GM21526 (cell line): ENCODE measurements around the gene FRMD4A.

Experiments
- ATAC-seq: cut with Tn5 transposase; IDR thresholded peaks from one replicate; pipeline ENCODE4 v1.9.1; 2021; ENCODE audit warnings: moderate library complexity; ENCODE audit not compliant: unreplicated experiment, low FRiP score

Gene FRMD4A

GRCh38 chr10:14195433-14195832, 135.3 kb downstream of the FRMD4A start:
- no peak for ATAC-seq

DNA sequence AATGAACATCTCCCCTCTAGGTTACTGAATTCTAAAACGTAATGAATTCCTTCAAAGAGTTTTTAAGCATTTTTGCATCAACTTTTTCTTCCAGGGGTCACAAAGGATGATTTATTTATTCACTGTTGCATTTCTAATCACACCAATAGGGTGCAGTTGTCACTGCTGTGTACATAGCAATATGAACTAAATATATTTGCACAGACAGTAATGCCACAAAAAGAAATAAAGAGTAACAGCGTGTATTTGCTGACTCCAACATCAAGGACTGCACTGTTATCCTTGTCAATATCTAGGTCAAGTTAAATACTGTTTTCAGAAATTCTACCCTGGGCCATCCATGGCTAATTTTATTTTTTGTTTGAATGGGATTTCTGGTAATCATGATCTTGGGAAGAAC, 138.0 kb downstream of the FRMD4A start:
- ATAC-seq = no peak

DNA sequence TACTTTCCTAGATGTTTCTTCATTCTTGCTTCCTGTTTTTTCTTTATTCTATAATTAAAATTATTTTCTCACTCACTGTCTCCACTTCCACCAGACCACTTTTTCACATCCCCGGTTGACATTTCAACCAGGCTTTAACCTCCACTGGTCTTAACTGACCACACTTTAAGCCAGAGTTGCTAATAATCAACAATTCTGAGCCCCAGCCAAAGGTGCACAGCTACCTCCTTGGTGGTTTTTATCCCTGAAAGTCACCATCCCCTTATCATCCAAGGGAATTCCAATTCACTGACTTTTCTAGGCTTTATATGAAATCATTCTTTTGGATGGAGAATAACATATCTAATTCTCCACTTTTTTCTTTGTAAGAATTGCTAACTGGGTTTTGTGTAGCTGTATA, 138.9 kb downstream of the FRMD4A start:
- ATAC-seq = no peak

DNA sequence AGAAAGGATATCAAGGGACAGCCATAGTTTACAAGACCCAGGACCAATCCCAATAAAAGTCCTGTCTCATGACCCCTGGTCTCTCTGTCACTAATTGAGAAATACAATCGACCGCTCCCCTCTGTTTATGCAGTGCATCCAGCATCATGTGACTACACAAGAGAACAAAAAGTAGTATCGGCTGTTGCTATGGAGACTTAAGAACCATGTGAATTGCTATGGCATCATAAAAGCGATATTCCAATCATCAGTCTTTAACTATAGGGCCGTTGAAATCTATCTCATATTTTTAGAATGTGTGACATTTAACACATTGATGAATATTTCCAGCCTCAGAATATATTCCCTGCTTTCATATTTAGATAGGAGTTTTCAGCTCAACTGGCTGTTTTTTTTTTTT, 139.3 kb downstream of the FRMD4A start:
- no peak for ATAC-seq

DNA sequence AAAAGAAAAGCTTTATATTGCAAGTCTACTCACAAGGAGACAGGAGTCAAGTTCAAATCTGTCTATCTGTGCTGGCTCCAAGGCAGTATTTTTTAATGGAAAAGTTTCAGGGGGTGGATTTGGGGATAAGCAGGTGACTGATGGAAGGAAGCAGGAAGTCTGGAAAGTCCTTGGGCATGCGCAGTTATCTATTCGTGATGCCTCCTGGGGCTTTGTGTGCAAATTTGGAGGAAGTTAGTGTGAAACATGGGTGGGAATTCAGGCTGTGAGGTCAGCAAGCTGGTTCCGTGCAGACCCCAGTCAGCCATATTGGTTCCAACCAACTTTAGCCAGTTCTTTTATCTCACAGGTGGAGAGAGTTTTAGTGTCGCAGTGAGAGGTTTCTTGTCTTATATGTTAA, 140.0 kb downstream of the FRMD4A start:
- no peak for ATAC-seq

DNA sequence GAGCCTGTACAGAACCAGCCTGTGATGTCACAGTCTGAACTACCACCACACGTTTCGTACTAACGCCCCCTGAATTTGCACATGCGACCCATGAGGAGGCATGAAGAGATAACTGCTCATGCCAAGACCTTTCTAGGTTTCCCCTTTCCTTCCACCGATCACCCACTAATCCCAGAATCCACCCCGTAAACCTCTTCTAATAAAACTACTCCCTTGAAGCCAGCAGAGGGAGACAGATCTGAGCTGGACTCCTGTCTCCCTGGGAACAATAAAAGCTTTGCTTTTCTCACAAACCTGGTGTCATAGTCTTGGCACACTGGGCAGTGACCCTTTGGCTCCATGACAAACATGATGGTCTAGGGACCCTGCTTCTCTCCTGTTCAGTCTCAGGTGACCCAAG, 144.5 kb downstream of the FRMD4A start:
- ATAC-seq = no peak

- ATAC-seq = peak; percentile 78
Measured at GRCh38 chr10:14185316-14186045, 145.2 kb downstream of the FRMD4A start.

DNA sequence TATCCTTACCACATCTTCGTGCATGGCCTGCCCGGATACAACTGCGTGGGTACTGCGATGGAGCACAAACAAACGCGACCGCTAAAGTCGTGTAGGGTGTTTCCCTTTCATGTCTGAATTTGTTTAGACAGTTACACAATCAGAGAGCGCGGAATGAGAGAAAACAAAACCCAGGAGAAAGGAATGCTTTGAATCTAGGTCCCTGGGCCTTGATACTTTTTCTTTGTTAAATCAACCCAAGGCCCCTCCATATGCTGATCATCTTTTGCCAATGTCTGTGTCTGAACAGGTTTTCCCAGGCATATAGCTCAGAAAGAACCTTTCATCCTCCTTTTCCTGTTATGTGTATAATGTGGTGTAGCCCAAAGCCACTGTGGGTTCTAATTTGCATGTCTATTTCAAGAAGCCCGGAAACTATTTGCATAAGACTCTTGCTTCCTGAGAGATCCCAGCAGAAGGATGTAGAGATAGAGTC, 145.8 kb downstream of the FRMD4A start:
- ATAC-seq = peak; percentile 76

- no peak for ATAC-seq
Measured at GRCh38 chr10:14182781-14183180, 147.9 kb downstream of the FRMD4A start.

- ATAC-seq = no peak
Measured at GRCh38 chr10:14181567-14181936, 149.2 kb downstream of the FRMD4A start.

DNA sequence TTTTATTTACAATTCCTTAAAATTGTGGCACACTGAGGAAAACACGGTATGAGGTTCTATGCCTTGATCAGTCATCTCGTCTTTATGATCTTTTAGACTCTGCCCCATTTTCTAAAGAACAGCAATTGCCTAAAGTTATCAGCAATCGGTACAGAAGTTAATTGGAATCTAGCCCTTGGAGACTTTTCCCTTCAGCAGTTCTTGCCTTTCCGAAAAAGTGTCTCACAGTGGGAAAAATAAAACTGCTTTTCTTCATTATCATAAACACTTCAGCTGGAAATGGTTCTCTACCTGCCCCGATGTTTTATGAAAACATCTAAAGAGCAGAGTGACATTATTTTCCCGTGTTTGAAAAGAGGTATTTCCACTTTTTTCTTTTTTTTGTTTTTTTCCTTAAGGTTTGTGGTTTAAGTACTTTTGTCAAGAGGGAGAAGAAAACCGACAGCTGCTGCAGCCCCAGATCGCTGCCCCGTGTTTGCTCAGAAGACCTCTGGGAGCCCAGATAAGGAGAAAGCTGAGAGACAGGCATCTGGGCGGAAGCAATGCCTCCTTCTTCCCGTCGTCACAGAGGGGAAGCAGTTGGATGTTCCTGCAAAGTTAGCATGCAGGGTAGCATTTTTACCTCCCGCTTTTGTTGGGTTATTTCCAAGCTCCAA, 149.7 kb downstream of the FRMD4A start:
- no peak for ATAC-seq

DNA sequence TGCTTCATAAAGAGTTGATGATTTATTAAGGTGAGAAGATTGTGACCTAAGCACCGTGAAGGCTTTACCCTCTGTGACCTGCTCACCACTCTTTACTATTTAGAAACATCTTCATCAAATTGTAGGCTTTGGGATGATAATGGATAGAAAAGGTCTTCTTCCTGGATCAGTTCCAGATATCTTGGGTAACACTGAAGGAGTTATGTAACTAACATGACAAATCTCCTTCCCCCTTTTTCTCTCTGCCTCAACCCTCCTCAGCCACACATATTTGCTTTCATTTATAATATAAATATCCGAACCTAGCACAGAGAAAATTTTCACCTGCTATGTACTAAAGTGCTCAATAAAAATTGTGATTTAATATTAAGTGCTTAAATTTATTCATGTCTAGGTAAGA, 151.5 kb downstream of the FRMD4A start:
- no peak for ATAC-seq

DNA sequence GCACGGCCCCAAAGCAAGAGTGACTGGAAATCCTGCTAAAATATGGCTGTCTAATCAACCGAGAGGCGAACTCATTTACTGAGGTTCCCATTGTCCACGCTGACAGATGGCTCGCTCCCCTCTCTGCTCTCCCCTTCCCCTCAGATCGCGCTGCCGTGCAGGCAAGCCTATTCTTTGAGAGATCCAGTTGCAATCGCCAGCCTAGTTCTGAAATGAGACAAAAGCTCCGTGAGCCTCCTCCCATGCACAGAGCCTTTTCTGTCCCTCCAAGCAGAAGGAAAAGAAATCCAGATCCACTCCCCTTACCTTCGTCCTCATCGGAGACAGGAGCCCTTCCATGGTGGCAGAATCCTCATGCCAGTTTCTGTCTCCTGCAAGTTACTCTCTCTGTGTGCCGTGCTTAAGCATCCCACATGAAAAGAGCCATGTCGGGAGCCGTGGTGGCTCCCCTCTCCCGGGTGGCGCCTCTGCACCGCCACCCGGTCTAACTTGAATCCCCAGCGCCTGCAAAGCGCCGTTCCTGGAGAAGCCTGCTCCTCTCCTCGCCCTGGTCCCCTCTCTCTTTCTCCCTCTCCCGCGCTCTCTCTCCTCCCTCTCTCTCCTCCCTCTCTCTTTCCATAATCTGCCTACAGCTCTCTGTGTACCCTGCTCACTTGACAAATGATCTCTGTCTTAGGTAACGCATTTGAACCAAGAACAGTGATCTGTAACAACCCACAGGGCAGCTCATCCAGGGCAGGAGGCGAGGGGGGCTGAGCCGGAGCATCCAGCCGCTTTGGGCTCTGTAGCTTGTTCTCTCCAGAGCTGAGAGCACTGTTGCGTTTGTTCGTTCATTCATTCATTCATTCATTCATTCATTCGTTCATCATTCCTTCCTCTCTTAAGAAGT, 156.8 kb downstream of the FRMD4A start:
- ATAC-seq = no peak

GRCh38 chr10:14173391-14173705, 157.4 kb downstream of the FRMD4A start:
- ATAC-seq = no peak

- ATAC-seq = no peak
Measured at GRCh38 chr10:14172336-14172950, 158.3 kb downstream of the FRMD4A start.

- no peak for ATAC-seq
Measured at GRCh38 chr10:14171336-14171735, 159.4 kb downstream of the FRMD4A start.

- ATAC-seq = no peak
Measured at GRCh38 chr10:14163377-14164086, 167.2 kb downstream of the FRMD4A start.

- no peak for ATAC-seq
Measured at GRCh38 chr10:14162629-14163344, 167.9 kb downstream of the FRMD4A start.

DNA sequence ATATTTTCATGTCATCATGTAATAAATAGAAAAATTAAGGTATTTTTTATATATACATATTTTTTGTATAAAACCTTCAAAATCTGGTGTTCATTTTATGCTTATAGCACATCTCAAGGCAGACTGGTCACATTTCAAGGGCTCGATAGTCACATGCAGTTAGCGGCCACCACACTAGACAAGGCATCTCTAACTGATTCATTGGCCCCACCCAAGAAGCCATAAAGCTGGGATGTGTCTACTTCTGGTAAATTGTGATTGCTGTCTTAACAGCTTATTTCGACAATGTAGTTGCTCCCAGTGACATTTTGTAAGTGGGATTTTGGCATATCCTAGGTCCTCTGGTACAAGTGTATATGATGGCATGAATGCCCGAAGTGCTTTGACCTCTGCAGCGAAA, 168.7 kb downstream of the FRMD4A start:
- no peak for ATAC-seq

DNA sequence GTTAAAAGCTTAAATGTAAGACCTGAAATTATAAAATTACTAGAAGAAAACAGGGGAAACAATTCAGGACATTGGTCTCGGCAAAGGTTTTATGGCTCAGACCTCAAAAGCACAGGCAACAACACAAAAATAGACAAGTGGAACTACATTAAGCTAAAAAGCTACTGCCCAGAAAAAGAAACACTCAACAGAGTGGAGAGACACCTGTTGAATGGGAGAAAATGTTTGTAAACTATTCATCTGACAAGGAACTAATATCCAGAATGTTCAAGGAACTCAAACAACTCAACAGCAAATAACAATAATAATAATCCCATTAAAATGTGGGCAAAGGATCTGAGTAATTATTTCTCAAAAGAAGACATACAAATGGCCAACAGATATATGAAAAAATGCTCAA, 170.4 kb downstream of the FRMD4A start:
- no peak for ATAC-seq
